ENCODE measurements around the gene EDRF1.

- TF ChIP-seq CTCF (CRISPR knock-in tag; IDR thresholded peaks at IDR 0.05), result no peak
- TF ChIP-seq ZNF362 (CRISPR knock-in tag; IDR thresholded peaks at IDR 0.05; ENCODE audit: borderline replicate concordance), result no peak
- TF ChIP-seq ZNF614 (CRISPR knock-in tag; IDR thresholded peaks at IDR 0.05; ENCODE audit: borderline replicate concordance), result no peak
- no peak for TF ChIP-seq TIGD3 (CRISPR knock-in tag; IDR thresholded peaks at IDR 0.05; ENCODE audit: borderline replicate concordance)
- TF ChIP-seq ZNF143 (CRISPR knock-in tag; IDR thresholded peaks at IDR 0.05), result no peak
Observed at GRCh38 chr10:125744909-125745308, 25.4 kb downstream of the EDRF1 start.

Data from HepG2 (cell line).